Panc1 (cell line): ENCODE results near the gene DNMT3L.

Experiments used
- SIN3A ChIP-seq: IDR thresholded peaks from 2 replicates; pipeline ENCODE4 v1.6.1; 2012; ENCODE audit warnings: low read depth, mild to moderate bottlenecking, low read length, moderate library complexity, borderline replicate concordance; ENCODE audit not compliant: insufficient read depth
- TF ChIP-seq, protein P1 (sequence below): fragments of 450-650 bp; IDR thresholded peaks from 2 replicates; pipeline ENCODE4 v1.5.1; 2017; ENCODE audit warnings: mild to moderate bottlenecking

DNA sequence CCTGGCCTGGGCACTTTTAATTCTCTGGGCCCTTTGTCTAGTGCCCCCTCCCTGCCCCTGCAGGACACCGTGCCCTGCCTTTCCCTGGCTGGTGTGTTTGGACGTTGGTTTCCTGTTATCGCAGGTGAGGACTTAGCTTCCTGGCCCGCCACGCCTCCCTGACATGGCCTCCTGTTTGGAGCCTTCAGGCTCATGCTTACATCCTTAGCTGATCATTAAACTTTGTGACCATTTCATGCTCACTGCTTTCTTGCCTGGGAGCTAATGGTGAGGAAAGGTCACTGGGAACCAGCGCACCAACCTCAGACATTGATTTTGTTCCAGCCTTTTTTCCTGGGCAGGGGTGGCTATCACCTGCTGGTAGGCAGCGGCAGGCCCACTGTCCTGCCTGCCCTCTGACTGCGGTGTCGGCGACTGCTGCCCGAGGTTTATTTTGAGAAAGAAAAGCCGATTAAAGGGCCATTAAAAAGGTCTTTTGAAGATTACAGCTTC lies 41.8 kb upstream of the DNMT3L start:
- TF ChIP-seq, protein P1, sequence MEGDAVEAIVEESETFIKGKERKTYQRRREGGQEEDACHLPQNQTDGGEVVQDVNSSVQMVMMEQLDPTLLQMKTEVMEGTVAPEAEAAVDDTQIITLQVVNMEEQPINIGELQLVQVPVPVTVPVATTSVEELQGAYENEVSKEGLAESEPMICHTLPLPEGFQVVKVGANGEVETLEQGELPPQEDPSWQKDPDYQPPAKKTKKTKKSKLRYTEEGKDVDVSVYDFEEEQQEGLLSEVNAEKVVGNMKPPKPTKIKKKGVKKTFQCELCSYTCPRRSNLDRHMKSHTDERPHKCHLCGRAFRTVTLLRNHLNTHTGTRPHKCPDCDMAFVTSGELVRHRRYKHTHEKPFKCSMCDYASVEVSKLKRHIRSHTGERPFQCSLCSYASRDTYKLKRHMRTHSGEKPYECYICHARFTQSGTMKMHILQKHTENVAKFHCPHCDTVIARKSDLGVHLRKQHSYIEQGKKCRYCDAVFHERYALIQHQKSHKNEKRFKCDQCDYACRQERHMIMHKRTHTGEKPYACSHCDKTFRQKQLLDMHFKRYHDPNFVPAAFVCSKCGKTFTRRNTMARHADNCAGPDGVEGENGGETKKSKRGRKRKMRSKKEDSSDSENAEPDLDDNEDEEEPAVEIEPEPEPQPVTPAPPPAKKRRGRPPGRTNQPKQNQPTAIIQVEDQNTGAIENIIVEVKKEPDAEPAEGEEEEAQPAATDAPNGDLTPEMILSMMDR: no peak
- TF ChIP-seq SIN3A: no peak
